SK-MEL-5 (cell line): ENCODE data around the gene HMGCS2. TPM values are rescaled to one million over a fixed set of nuclear protein-coding genes. Genes with fewer than 3 reads are reported as not detected.

Experiments
- DNase-seq: peaks from one replicate; pipeline ENCODE4 v3.0.0-alpha.2; 2016; ENCODE audit warnings: low read depth, low spot score
- in situ Hi-C: cut with HindIII; loops from 2 replicates; pipeline ENCODE4 v1.10.0; 2016; ENCODE audit warnings: low sequenced_read_pairs, high pct_unique_total_duplicates, low pct_unique_long_range_greater_than_20kb
- total RNA-seq: library from RNA; depleted of rRNA; stranded (reverse); fragments of >200 nt; shearing (Covaris generic); gene quantifications from 2 replicates; pipeline ENCODE4 v1.2.3, GENCODE V29; 2014

Gene HMGCS2
- total RNA-seq, 1 experiment from 2014 or later, result not detected

DNA sequence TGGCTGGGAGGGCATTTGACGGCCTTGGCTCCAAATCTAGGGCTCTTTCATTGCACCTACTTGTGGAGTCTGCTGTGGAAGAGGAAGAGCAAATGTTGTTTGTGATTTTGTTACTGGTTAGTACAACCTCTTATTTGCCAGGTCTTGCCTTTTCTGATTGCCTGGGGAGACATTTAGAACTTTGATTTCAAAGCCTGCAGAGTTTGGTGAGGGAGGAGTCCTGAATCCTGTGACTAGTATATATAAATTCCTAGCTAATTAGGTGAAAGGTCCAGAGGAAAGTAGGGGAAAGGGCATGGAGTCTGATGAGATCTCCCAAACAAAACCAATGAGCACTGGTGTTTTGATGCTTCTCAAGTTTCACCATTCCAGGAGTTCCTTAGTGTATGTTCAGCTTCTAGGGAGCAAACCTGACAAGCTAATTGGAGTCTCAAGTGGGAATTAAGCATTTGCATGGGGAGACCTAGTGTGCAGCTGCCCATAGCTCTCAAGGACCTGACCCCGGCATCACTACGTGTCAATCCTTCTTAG lies 5.1 kb upstream of the HMGCS2 start:
- no peak for DNase-seq
- in situ Hi-C loops, result no loop called here

DNA sequence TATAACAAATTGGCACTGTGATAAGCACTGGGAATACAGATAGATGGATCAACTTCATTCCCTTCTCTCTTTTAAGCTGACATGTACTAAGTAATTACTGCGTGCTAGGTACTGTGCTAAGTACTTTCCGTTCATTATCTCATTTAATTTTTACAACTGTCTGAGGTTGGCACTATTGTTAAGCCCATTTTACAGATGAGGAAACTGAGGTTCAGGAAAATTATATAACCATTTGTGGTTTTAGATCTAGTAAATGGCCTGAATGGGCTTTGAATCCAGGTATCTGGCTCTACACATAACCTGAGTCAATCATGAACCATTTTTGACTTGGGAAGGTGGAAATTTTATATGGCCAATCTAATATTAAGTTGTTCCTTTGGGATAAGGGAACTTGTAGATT lies 3.6 kb upstream of the HMGCS2 start:
- in situ Hi-C loops, result no loop called here
- DNase-seq, result no peak

DNA sequence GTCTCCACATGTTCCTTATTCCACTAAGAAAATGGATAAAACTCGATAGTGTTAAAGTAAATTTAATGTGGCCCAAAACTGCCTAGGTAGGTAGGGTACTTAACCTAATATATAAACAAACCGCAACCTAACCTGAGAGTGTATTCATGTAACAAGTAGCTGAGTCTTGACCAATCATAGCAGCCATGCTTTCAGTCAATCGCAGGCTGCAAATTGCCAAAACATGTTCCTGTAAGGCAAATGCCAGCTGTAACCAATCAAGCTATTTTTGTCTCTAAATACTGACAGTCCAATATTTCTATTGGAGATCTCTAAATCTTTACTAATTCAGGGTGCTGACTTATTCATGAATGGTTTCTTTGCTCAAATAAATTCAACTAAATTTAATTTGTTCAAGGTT lies 3.1 kb upstream of the HMGCS2 start:
- no peak for DNase-seq
- in situ Hi-C loops, result no loop called here

DNA sequence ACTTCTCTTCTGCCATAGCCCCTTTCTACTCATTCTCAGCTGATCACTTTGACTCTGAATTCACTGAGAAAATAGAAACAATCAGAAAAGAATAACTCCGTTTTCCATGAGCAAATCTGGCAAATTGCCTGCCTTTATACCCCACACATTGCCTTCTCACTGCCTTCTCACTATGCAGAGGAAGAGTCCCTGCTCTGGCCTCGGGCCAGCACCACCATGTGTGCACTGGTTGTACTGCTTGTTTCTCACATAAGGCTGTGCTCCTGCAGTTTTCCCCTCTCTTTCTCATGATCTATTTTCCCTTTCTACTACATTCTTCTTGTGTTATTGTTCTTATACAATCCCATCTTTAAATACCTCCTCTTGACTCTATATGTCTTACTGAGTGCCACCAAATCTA lies 2.3 kb upstream of the HMGCS2 start:
- in situ Hi-C loops, result no loop called here

DNA sequence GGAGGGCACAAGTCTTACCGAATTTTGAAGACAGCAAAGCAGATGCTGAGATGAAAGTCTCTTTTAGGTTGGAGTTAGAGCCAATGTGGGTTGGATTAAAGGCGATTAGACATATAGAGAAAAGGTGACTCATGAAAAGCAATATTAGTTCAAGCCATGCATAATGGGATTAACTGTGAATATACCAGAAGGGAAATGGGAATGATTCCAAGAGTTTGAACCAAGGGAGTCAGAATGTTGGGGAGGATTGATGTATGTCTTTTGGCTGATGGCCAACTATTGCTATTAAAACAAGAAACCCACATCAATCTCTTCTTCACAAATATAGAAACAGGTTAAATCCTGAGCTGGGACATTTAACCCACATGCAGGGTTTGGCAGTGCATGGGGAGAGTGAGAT lies 1.2 kb downstream of the HMGCS2 start:
- in situ Hi-C loops, result no loop called here
- DNase-seq, result no peak

More for the DNA sequence above, 2.3 kb upstream of the HMGCS2 start:
- DNase-seq, result peak; percentile 37

DNA sequence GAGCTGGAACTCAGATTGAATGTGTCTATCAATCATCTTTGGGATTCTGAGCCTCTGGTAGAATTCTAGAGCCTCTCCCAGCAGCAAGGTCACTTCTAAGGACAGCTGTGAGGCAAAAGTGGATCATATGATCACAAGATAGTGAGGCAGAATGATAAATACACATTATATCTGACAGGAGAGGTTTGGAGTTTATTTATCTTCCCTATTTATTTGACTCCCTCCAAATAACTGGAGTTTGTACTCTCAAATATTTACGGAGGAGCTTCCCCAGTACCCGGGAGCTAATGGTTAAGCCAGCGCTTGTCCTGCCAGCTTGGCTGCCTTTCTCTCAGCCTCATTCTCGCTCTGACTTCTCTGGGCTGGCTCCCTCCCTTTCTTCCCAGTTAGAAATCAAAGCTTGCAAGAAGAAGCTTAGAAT lies 2.3 kb downstream of the HMGCS2 start:
- in situ Hi-C loops, result no loop called here
- DNase-seq, result no peak

DNA sequence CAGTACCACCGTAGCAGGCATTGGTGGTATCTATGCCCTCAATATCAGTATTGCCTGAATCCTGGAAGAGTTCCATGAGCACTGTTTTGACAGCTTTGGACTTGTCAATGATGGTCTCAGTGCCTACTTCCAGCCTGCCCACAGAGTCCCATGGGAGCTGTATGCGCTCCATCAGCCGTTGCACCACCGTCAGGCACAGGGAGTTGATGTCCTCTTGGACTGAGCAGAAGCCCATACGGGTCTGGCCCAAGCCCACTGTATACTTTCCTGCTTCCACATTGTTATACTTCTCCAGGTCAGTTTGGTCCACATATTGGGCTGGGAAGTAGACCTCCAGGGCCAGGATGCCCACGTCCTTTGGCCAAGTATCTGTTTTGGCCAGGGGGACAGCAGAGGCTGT lies 4.5 kb downstream of the HMGCS2 start:
- no peak for DNase-seq
- in situ Hi-C loops, result no loop called here

DNA sequence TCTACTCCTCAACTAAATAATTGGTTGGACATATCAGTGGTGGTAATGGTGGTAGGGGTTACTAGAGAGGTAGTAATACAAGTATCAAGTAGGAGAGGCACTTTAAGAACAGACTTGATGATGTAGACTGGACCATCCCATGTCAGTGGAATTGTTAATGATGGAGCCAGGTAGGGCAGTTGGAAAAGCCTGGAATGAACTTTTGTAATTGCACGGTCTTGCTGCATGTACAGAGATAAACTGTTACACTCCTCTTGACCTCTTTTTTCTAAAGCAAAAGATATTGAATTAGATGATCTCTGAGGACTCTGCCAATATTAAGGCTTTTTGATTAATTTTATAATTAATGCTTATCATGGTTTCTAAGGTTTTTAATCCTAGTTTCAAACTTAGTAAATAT lies 5.8 kb downstream of the HMGCS2 start:
- no peak for DNase-seq

DNA sequence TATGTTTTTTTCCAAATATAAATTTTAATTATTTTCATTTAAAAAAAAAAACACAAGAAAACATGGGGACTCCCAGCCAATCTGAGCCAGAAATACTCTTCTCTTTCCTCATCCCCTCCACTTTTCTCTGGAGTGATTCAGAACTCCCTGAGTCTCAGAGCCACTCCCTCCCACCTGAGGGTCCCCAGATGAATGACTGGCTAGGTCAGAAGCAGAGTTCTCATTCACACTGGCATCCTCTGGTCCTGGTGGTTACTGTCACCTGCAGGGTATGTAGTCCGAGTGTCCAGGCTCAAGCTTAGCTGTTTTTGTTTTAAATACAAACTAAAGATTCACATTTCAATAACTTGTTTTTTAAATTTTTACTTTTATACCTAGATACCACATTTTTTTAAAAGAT lies 6.3 kb downstream of the HMGCS2 start:
- no peak for DNase-seq
- in situ Hi-C loops, result no loop called here

More for the DNA sequence above, 5.8 kb downstream of the HMGCS2 start:
- in situ Hi-C loops, result no loop called here

DNA sequence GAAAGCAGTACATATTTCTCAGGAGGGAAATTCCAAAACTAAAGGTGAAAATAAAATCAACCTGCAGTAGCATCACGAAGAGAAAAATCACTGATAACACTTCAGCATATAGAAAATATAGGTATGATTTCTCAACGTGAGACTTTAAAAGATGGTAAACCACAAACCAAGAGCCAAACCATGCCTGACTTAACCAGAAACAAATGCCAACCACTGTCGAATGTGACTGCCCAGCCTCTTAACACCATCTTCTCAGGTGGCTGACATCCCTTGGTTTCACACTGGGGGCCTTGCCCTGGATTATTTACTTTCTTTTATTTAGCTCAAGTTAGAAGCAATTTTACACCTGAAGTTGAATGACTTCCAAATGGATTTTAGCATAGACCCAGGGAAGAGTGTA lies 10.1 kb downstream of the HMGCS2 start:
- no peak for DNase-seq
- in situ Hi-C loops, result no loop called here

DNA sequence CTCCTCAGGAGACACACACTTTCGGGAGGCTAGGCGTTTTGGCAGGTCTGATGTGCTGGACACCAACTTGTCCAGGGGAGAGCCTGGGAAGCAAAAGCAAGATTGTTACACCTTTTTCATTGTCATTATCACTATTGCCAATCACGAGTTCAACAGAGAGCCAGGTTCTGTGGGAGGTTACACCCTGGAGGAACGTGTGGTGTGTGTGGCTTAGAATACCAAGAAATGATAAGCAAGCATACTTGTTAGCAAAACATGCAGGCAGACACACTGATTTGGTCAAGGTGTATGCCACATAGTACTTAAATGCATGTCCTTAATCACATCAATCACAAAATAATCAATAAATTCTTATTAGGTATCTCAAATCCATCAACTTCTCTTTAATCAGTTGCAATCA lies 16.1 kb downstream of the HMGCS2 start:
- in situ Hi-C loops, result no loop called here
- no peak for DNase-seq

DNA sequence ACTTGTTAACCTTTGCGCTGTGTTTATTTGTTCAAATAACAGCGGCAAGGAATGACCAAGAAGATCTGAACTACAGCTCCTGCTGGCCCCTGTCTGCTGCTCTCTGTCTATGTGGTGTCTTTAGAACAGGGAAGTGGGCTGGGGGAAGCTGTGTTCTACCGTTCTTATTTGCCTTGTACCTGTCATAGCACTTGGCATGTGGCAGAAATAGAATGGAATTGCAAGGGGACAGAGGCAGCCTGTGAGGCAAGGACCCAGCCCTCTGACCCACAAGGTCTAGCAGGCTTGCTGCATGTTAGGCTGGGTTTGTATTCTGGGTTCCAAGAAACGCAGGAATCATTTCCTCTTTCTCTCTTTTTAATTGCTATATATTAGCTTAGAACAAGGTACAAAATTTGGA lies 20.7 kb downstream of the HMGCS2 start:
- in situ Hi-C loops, result no loop called here
- DNase-seq, result no peak

DNA sequence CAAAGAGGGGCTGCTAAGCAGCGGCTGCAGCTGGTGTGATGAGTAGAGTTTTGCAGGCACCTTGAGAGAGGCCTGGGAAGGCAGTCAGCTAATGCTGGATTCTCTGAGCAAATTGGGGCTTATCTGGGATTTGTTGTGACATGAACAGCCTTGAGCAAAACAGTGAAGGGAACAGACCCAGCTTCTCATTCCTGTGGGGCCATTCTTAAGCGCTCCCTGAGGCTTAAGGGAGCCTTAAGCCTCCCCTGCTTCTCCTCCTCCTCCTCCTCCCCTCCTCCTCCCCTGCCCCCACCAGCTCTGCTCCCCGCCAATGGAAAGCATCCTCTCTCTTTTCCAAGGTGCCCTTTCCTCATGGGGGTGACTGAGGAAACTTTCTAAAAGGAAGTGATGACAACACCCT lies 21.3 kb downstream of the HMGCS2 start:
- in situ Hi-C loops, result no loop called here
- no peak for DNase-seq

DNA sequence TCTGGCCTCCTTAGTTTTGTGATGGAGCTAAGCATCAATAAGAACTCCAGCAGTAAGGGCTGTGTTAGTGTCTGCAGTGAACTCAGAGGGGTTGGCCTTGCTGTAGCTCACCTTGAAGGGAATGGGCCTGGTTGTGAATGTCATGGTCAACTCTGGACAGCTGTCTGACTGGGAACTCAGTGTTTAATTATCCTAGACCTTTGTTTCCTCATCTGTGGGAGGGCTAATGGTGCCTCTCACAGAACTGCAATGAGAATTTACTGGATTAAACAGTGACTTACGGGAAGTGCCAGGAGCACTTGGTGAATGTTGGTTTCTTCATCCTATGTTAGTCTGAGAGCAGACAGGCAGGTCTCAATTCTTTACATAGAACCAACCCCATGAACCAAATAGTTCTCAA lies 23.7 kb downstream of the HMGCS2 start:
- DNase-seq, result no peak
- in situ Hi-C loops, result no loop called here

DNA sequence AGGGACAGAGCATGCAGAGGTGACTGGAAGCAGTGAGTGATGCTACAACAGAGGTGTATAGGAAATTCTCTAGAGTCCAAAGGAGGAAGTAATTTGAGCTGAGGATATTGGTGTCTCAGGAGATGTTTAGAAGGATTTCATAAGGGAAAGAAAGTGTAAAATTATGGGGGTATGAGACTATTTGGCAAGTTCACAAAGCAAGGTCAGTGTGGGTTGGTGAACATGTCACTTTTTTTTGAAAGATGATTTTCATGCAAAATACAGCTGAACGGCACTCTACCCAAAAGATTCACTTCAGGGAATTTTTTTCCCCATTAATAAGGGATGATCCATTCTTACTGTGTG lies 24.1 kb downstream of the HMGCS2 start:
- no peak for DNase-seq
- in situ Hi-C loops, result no loop called here

DNA sequence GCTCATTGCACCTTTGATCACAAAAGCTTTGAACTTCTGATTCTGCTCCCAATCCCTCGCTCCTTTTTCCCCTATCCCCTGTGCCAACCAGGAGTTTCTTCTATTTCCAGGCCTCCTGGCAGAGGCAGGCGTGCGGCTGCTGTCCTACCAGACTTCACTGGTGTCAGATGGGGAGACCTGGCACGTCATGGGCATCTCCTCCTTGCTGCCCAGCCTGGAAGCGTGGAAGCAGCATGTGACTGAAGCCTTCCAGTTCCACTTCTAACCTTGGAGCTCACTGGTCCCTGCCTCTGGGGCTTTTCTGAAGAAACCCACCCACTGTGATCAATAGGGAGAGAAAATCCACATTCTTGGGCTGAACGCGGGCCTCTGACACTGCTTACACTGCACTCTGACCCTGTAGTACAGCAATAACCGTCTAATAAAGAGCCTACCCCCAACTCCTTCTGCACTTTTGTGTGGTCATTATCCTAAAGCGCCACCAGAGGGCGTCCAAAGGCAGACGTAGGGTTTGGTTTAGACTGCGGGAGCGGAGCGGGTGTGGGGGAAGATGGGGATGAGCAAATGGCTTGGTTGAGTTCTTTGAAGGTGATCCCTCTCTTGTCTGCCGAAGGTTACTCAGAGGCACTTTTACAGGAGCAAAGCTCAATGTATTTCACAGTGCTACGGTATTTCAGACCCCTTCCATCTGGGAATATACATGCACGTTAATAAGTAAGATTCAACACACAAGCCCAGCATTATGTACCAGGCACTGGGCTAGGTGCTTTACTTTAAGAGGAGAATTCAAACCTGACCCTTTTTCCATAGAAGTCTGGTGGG lies 24.7 kb downstream of the HMGCS2 start:
- in situ Hi-C loops, result no loop called here
- peak; percentile 90 for DNase-seq

DNA sequence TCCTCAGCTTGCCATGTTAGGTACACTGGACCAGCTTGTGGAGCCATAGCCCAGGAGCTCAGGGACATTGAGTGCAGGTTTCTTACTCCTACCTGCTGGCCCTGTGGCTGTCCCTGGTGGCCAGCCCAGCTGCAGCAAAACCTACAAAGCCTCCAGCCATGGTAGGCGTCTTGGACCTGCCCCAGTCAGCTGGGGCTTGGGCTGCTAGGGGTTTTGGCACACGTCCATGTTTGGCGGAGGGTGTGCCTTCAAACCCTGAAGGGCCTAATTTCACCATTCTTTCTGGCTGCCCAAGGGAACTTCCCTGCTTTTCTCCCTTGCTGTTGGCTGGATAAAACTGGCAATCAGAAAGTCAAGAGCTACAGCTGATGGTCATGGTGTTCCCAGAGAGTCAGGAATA lies 25.4 kb downstream of the HMGCS2 start:
- in situ Hi-C loops, result no loop called here
- no peak for DNase-seq

DNA sequence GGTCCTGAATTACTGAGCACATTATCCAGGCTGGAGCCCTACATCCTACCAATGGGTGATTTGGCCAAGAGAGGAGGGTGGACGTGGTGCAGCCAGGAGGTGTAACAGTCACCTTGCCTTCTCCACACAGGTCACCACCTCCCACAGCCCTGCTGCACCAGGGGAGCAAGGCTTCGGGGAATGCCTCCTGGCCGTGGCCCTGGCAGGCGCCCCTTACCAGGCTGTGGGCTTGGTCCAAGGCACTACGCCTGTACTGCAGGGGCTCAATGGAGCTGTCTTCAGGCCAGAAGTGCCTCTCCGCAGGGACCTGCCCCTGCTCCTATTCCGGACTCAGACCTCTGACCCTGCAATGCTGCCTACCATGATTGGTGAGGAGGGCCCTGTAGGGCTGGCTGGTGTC lies 26.0 kb downstream of the HMGCS2 start:
- DNase-seq, result no peak
- in situ Hi-C loops, result no loop called here

DNA sequence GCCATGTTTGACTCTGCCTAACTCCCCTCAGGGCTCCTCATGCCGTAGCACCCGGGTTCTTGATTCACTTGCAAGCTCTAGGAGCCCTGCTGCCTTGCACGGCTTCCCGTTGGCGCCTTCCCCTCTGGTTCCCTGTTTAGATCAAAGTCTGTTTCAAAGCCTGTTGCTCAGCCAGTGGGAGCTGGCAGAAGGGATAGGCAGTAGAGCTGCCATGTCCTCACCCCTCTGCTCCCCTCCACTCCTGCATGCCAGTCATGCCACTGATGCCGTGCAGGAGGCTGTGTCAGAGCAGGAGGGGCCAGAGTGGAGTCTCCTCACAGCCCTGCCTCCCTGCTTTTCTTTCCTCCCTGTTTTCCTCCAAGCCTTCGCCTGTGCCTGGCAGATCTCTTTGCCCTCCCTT lies 26.5 kb downstream of the HMGCS2 start:
- DNase-seq, result no peak
- in situ Hi-C loops, result no loop called here
